HS-5 (cell line): ENCODE measurements around the gene CPNE5.

Source experiments
- DNase-seq: peaks from one replicate; pipeline ENCODE4 v3.0.0-alpha.2; 2012; ENCODE audit warnings: low read depth

CPNE5 gene

GRCh38 chr6:36834576-36835341 lies 4.5 kb downstream of the CPNE5 start:
- no peak for DNase-seq

DNA sequence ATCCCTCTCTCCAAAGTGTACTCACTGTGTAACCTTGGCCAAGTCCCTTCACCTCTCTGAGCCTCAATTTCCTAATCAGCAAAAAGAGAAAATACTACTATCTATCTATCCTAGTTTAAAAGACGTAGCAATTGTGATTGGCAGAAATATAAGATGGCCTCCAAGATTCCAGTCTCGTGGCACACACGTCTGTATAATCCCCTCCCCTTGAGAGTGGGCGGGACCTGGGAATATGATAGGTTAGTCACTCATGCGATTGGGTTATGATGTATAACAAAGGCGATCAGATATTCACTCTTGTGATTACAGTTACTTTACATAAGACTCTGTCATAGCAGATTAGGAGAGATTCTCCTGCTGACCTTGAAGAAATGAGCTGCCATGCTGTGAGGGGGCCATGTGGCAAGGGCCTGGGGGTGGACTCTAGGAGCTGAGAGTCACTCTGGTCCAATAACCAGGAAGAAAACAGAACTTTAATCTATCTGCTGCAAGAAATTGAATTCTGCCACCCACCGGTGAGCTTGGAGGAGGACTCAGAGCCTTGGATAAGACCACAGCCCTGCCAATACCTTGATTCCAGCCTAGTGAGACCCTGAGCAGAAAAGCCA lies 6.0 kb downstream of the CPNE5 start:
- DNase-seq = no peak

DNA sequence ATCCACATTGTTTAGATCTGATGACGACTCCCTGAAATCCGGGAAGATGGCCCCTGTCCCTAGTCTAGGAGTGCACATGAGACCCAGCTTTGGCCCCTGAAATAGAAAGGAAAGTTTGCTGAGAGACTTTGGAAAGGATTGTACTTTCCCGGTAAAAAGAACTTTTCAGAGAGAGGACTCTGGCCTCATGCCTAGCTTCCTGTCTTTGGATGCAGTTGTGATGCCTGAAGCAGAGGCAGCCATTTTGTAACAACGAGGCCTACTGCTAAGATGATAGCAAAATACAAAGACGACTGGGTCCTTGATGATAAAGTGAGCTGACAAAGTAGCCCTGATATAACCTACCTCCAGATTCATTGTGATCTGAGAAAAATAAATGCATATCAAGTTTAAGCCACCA lies 6.9 kb downstream of the CPNE5 start:
- DNase-seq = no peak

- no peak for DNase-seq
These were observed 8.7 kb downstream of the CPNE5 start for GRCh38 chr6:36830577-36830976.

DNA sequence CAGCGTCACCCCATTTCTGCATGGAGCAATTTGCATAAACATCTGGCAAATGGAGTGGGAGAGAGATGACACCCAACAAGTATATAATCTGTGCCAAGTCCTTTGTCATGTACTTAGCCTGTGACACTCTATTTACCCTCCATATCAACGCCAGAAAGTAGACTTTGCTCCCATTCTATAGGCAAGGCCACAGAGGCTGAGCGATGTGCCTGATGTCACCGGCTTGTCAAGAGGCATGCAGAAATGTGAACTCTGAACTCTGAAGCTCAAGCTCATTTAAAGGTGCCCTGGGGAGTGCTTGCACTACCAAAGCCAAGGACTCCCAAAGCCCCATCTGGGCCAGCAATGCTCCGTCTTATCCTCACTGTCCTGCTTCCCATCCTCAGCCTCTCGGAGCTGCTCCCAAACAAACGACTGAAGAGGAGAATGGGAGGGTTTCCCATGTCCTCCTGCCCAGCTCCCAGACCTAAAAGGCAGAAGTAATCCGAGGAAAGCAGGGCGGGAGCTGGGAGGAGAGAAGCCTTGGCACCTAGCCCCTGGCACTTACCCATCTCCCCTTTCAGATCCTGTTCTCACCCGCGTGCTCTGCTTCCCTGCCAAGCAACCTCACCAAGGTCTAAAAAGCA lies 9.2 kb downstream of the CPNE5 start:
- DNase-seq = no peak

DNA sequence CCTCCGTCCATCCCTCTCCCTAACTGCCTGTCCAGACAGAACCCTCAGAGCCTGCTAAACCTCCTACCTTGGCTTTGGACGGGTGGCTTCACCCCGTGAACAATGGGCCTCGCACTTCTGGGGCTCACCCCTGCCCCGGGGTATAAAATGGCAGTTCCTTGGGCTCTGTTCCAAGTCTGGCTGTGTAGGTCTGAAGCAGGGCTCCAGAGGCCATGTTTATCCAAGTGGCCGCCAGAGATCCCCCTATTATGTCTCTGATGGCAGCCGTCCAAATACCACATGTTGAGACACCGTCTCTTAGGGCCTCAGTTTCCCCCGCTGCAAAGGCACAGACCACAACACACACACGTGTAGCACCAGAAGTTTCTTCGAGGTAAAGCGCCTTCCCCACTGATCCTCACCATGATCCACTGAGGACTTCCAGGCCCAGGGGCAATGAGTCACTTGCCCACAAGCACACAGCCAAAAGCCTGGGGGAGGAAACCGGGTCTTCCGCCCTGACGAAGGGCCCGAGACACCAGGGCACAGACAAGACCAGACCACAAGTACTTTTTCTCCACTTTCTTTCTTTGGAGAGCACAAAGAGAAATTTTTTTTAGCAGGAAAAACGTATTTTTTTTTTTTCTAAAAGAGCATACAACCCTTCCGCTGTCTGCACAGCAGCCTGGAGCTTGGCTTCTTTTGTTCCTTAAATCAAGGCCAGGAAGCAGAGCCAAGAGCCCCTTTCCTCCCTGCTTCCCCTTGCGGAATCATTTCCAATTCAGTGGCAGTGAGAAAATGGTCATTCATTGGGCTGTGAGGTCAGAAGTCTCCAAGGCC lies 11.8 kb downstream of the CPNE5 start:
- no peak for DNase-seq

- no peak for DNase-seq
These were observed 12.6 kb downstream of the CPNE5 start for GRCh38 chr6:36826520-36827227.

DNA sequence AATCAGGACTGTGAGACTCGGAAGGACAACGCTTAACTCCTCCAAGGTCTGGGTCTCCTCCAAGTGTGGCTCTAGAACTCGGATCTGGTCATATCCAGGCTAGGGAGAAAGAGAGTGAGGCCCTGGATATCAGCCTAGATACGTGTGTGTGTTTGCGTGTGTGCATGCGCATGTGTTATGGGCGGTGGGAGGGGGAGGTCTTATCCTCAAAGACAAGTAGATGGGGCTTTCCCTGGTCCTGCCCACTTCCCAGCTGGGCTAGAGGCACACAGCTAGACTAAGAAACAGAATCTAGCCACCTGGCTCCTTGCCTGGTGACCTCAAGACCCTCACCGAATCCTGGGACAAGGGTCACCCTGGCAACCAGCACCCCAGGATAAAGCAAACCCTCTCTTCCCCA lies 13.2 kb downstream of the CPNE5 start:
- no peak for DNase-seq

- no peak for DNase-seq
These were observed 13.8 kb downstream of the CPNE5 start for GRCh38 chr6:36825452-36825851.

GRCh38 chr6:36824253-36824652 lies 15.0 kb downstream of the CPNE5 start:
- no peak for DNase-seq

DNA sequence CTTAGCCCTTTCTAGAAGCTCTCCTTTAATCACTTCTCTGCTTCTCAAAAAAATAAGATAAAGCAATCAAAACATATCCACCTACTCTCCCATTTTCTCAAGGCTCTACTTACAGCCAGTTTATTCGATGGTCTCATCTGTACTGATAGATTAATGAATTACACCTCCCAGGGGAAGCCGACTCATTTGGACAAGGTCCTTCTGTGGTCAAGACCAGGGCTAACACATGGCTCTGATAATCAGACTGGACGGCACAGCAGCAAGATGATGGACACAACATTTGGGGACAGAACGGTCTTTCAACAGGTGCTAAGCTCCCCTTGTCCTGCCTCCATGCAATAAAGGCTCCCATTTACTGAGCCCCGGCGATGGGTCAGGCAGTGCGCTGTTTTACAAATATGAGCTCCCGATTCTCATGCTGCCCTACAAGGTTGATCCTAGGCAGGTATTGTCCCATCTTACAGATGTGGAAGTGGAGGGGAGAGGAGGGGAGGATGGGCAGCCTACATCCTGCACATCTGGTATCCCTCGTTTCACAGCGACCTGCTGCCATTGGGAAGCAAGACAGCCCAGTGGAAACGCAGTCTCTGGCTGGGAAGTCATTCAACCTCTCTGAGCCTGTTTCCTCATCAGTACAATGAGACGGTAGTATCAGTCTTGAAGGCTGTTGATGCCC lies 15.7 kb downstream of the CPNE5 start:
- DNase-seq = no peak

DNA sequence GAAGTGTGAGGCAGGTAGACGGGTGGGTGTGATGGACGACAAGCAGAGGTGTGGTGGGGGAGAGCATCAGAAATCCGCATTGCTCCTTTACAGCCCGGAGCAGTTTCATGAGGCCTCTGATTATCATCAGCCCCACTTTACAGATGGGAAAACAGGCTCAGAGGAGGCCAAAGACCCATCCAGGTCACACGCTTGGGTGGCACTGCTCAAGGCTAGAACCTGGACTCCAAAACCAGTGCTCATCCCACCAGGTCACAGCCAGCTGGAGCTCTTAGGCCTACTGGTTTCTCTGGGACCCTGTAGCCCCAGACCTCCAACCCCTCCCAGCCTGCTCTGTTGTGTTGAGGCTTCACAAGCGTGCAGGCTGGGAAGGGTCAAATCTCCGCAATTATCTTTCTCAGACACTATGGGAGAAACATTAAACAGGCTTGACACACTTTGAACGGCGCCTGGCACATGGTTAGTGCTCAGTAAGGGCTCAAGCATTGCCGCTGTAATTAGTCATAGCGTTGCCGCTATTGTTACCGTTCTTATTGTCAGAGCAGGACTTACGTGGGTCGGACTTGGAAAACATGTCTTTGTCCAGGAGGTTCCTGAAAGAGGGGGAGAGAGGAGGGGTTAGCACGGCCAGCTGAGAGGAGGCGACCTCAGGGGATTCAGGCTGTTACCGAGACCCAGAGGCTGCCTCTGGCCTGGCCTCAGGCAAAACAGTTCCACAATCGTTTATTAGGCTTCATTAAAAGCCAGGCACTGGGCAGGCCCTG lies 16.6 kb downstream of the CPNE5 start:
- DNase-seq = no peak

DNA sequence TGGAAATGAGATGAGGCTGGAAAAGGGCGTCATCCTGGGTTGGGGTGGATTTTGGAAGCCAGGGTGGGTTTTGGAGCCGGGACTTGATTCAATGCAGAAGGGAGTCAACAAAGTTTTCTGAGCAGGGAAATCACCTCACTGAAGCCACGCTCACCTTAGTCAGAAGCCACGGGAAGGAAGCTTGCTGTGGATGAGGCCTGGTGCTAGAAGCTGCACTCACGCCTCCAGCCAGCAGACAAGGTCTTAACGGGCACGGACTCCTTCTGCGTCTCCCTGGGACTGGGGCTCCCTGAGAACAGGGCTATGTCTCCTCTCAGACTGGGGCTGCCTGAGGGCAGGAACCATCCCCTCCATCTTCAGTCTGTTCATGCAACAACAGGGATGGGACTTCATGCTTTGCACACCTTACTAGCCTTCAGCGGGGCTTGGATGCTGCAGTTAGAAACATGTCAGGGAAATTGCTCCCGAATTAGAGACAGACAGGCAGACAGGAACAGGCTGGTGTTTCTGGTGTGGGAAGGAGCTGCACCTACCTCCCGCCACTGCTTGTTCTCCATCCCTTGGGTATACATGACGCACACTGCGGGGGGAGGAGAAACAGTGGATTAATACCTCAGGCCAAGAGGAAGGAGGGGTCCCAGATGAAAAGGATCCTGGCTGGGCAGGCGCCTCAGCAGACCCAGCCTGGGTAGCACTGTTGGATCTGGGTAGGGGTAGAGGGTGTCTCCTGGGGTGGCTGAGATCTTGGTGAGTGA lies 17.5 kb downstream of the CPNE5 start:
- DNase-seq = no peak

DNA sequence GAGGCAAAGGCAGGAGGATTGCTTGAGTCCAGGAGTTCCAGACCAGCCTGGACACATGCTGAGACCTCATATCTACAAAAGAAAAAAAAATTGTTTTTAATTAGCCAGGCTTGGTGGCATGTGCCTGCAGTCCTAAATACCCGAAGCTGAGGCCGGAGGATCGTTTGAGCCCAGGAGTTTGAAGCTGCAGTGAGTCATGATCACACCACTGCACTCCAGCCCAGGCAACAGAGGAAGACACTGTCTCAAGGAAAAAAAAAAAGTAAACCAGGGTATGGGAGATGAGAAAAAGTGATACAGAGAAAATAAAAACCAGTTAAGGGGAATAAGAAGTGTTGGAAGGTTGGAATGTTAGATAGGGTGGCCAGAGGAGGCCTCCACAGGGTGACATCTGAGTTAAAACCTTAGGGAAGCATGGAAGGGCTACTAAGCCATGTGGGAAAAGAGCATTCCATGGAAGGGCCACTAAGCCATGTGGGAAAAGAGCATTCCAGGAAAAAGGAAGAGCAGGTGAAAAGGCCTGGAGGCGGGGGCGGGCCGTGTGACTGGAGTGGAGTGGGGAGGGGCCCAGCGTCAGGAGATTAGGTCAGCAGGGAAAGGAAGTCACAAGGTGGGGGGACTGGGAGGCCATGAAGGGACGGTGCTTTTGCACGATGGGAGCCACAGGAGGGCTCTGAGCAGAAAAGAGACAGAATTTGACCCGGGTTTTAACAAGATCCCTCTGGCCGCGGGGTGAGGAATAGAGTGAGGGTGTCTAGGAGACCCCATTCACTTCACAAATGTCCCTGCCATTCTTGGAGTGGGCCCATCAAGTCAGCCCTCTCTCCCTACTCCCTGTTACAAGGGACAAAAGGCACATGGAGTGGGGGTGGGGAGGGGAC lies 18.3 kb downstream of the CPNE5 start:
- no peak for DNase-seq

- DNase-seq = no peak
These were observed 20.5 kb downstream of the CPNE5 start for GRCh38 chr6:36818756-36819155.

- no peak for DNase-seq
These were observed 21.4 kb downstream of the CPNE5 start for GRCh38 chr6:36817847-36818246.

DNA sequence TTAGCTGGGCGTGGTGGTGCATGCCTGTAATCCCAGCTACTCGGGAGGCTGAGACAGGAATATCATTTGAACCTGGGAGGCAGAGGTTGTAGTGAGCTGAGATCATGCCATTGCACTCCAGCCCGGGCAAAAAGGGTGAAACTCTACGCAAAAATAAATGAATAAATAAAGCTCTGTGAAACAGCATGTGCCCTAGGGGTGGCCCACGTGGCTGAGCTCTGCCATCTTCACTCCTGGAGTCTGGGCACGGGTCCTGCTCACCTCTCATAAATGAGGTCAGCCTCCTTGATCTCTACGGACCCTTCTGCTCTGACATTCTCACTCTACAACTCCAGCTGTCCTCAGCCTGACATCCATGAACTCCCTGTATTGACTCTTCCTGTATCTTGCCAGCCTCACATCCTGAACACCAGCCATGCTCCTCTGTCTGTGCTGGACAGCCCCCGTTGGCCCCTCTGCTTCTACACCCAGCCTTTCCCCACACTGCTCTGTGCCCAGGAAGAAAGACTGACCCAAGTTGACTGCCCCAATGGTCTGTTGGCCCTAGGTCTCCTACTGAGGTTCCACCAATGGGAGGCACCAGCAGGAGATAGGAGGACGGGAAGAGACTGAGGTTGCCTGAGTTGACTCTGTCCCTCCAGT lies 21.9 kb downstream of the CPNE5 start:
- DNase-seq = no peak

GRCh38 chr6:36815962-36816735 lies 23.1 kb downstream of the CPNE5 start:
- no peak for DNase-seq
